DOHH2 (cell line): ENCODE measurements around the gene TSC22D3.

Experiments used
- H3F3A ChIP-seq: fragments of 200-600 bp; sonication (generic), shearing (Covaris generic); 2 replicates; pipeline ENCODE4 v1.6.0; 2016; ENCODE audit warnings: antibody characterized with exemption, mild to moderate bottlenecking; ENCODE audit not compliant: control insufficient read depth, insufficient read depth
- H3K27ac ChIP-seq: fragments of 200-600 bp; sonication (generic); 2 replicates; pipeline ENCODE4 v1.5.1; 2014; ENCODE audit warnings: low read depth, mild to moderate bottlenecking, low read length, moderate library complexity
- H3K27me3 ChIP-seq: fragments of 200-600 bp; sonication (generic); 2 replicates; pipeline ENCODE4 v1.6.1; 2014; ENCODE audit warnings: mild to moderate bottlenecking, low read length, mixed read lengths; ENCODE audit not compliant: control insufficient read depth
- H3K36me3 ChIP-seq: fragments of 200-600 bp; sonication (generic); 2 replicates; pipeline ENCODE4 v1.6.1; 2014; ENCODE audit warnings: mild to moderate bottlenecking, low read length, moderate library complexity, mixed read lengths; ENCODE audit not compliant: control insufficient read depth
- H3K4me1 ChIP-seq: fragments of 200-600 bp; sonication (generic); 2 replicates; pipeline ENCODE4 v1.6.1; 2014; ENCODE audit warnings: mild to moderate bottlenecking, low read length, mixed read lengths; ENCODE audit not compliant: control insufficient read depth
- H3K4me2 ChIP-seq: fragments of 200-600 bp; sonication (generic); 2 replicates; pipeline ENCODE4 v1.6.0; 2014; ENCODE audit warnings: mild to moderate bottlenecking, low read length, moderate library complexity
- H3K4me3 ChIP-seq: fragments of 200-600 bp; sonication (generic); 2 replicates; pipeline ENCODE4 v1.5.1; 2014; ENCODE audit warnings: mild to moderate bottlenecking, low read length, mixed read lengths
- H3K79me2 ChIP-seq: fragments of 200-600 bp; sonication (generic); 2 replicates; pipeline ENCODE4 v1.6.1; 2014; ENCODE audit warnings: mild to moderate bottlenecking, low read length, mixed read lengths; ENCODE audit not compliant: control insufficient read depth
- H3K9me2 ChIP-seq: fragments of 200-600 bp; sonication (generic); replicated peaks from 2 replicates; pipeline ENCODE4 v1.6.1; 2014; ENCODE audit warnings: mild to moderate bottlenecking, low read length, mixed read lengths; ENCODE audit not compliant: control insufficient read depth
- H3K9me3 ChIP-seq: fragments of 200-600 bp; sonication (generic); 2 replicates; pipeline ENCODE4 v1.6.1; 2014; ENCODE audit warnings: antibody characterized with exemption, low read length, mixed read lengths; ENCODE audit not compliant: control insufficient read depth, insufficient read depth
- H4K20me1 ChIP-seq: fragments of 200-600 bp; sonication (generic); 2 replicates; pipeline ENCODE4 v1.6.0; 2014; ENCODE audit warnings: low read depth, mild to moderate bottlenecking, antibody characterized with exemption, low read length, moderate library complexity; ENCODE audit not compliant: control insufficient read depth, insufficient read depth
- CTCF ChIP-seq: fragments of 200-600 bp; sonication (generic); IDR thresholded peaks from one replicate; pipeline ENCODE4 v1.5.1; 2014; ENCODE audit warnings: antibody characterized with exemption, mild to moderate bottlenecking, low read depth, low read length; ENCODE audit not compliant: poor library complexity, severe bottlenecking
- EZH2phosphoT487 ChIP-seq: fragments of 200-600 bp; sonication (generic); IDR thresholded peaks from 2 replicates; pipeline ENCODE4 v1.6.1; 2017; ENCODE audit warnings: borderline replicate concordance, mild to moderate bottlenecking, antibody characterized with exemption, low read length, moderate library complexity, mixed read lengths

The TSC22D3 gene

GRCh38 chrX:107729558-107730297, 45.9 kb downstream of the TSC22D3 start:
- no peak for TF ChIP-seq EZH2phosphoT487
- Histone ChIP-seq H3K27me3 (no peaks in the 10 kb centered on the region), H3K4me3 (no peak overlapping the region), H3K79me2 (no peaks in the 10 kb centered on the region), H3K9me2 (no peaks in the 10 kb centered on the region), H3K36me3 (no peaks in the 10 kb centered on the region), H3K4me2 (no peak overlapping the region), H3K27ac (no peak overlapping the region), H4K20me1 (no peaks in the 10 kb centered on the region), H3K4me1 (peaks cover 14% of the 10 kb centered on the region), H3F3A (no peaks in the 10 kb centered on the region), H3K9me3 (no peaks in the 10 kb centered on the region)

- Histone ChIP-seq H3K4me3 (no peak overlapping the region), H3F3A (no peaks in the 10 kb centered on the region), H4K20me1 (no peaks in the 10 kb centered on the region), H3K4me1 (peaks cover 14% of the 10 kb centered on the region), H3K9me2 (no peaks in the 10 kb centered on the region), H3K4me2 (no peak overlapping the region), H3K9me3 (no peaks in the 10 kb centered on the region), H3K36me3 (no peaks in the 10 kb centered on the region), H3K27me3 (no peaks in the 10 kb centered on the region), H3K79me2 (no peaks in the 10 kb centered on the region), H3K27ac (no peak overlapping the region)
- TF ChIP-seq CTCF = no peak
- no peak for TF ChIP-seq EZH2phosphoT487
These were observed 47.1 kb downstream of the TSC22D3 start for GRCh38 chrX:107728371-107729099.

GRCh38 chrX:107726816-107727534, 48.6 kb downstream of the TSC22D3 start:
- H3K27ac ChIP-seq = no peak overlapping the region
- H3K4me3 ChIP-seq = no peak overlapping the region
- no peaks in the 10 kb centered on the region for H3K27me3 ChIP-seq
- H3K36me3 ChIP-seq = no peaks in the 10 kb centered on the region
- no peak overlapping the region for H3K4me2 ChIP-seq
- no peaks in the 10 kb centered on the region for H3K9me3 ChIP-seq
- H3K79me2 ChIP-seq = no peaks in the 10 kb centered on the region
- H4K20me1 ChIP-seq = no peaks in the 10 kb centered on the region
- H3F3A ChIP-seq = no peaks in the 10 kb centered on the region
- no peaks in the 10 kb centered on the region for H3K9me2 ChIP-seq
- peaks cover 10% of the 10 kb centered on the region for H3K4me1 ChIP-seq
- TF ChIP-seq EZH2phosphoT487 (no peak), CTCF (no peak)
